Panc1 (cell line): Measurements from ENCODE around the gene MDC1. TPM values are rescaled to one million over a fixed set of nuclear protein-coding genes. Genes with fewer than 3 reads are reported as not detected.
"Not testable (repeated sequence)": the region's sequence is repeated elsewhere in the genome, so short reads cannot be mapped to it uniquely, and the experiment has no call there.

Experiments used
- ATAC-seq: fragments of 200-7000 bp; cut with Tn5 transposase; 2 replicates; pipeline ENCODE4 v1.9.1; 2020; ENCODE audit warnings: mild to moderate bottlenecking, moderate library complexity
- BruUV-seq: library from RNA; stranded (reverse); fragments of 400-500 nt; replicated peaks from 2 replicates; lab custom pipeline; 2021; lab: Mats Ljungman, UMichigan
- CTCF ChIA-PET: fragments of 300-600 bp; sonication (Branson Sonifier 250); formaldehyde crosslinking; loops from one replicate; lab custom pipeline; 2022; ENCODE audit warnings: antibody characterized with exemption; lab: Charles Lee
- POLR2A ChIA-PET: fragments of 300-600 bp; sonication (Branson Sonifier 250); formaldehyde crosslinking; loops from one replicate; lab custom pipeline; 2022; ENCODE audit warnings: antibody characterized with exemption; lab: Charles Lee
- DNase-seq: peaks from one replicate; pipeline ENCODE4 v3.0.0-alpha.2; 2010; ENCODE audit warnings: low read depth, low spot score
- H3K27ac ChIP-seq: 2 replicates; pipeline ENCODE4 v1.5.1; 2011; ENCODE audit warnings: mild to moderate bottlenecking, low read length, inconsistent platforms
- H3K27me3 ChIP-seq: fragments of 200-500 bp; sonication (Bioruptor generic); 2 replicates; pipeline ENCODE4 v1.6.0; 2014; ENCODE audit warnings: low read length, inconsistent platforms; ENCODE audit not compliant: control insufficient read depth, insufficient read depth
- H3K36me3 ChIP-seq: fragments of 200-500 bp; sonication (Bioruptor generic); 2 replicates; pipeline ENCODE4 v1.5.1; 2014; ENCODE audit warnings: inconsistent platforms, mild to moderate bottlenecking, low read length, moderate library complexity; ENCODE audit not compliant: control insufficient read depth, insufficient read depth
- H3K4me1 ChIP-seq: 2 replicates; pipeline ENCODE4 v1.5.1; 2011; ENCODE audit warnings: inconsistent platforms, mild to moderate bottlenecking, low read length, moderate library complexity; ENCODE audit not compliant: control insufficient read depth, insufficient read depth
- H3K4me3 ChIP-seq, 2 experiments: 2 replicates each; pipeline ENCODE4 v1.5.1; 2011 to 2012; ENCODE audit warnings: low read depth in 2 of 2, low read length in 2 of 2, mild to moderate bottlenecking in 2 of 2, inconsistent platforms in 1 of 2, moderate library complexity in 1 of 2
- H3K9me3 ChIP-seq: fragments of 200-500 bp; sonication (Bioruptor generic); 2 replicates; pipeline ENCODE4 v1.5.1; 2014; ENCODE audit warnings: low read depth, mild to moderate bottlenecking, inconsistent platforms, low read length, moderate library complexity; ENCODE audit not compliant: control insufficient read depth, insufficient read depth
- CTCF ChIP-seq: fragments of 450-650 bp; IDR thresholded peaks from 2 replicates; pipeline ENCODE4 v1.5.1; 2017; ENCODE audit warnings: mild to moderate bottlenecking
- POLR2AphosphoS5 ChIP-seq: IDR thresholded peaks from 2 replicates; pipeline ENCODE4 v1.6.1; 2012; ENCODE audit warnings: mild to moderate bottlenecking, low read depth, low read length, moderate library complexity
- REST ChIP-seq, 2 experiments: IDR thresholded peaks; 2 replicates each; pipeline ENCODE4 v1.6.1; 2011 to 2012; ENCODE audit warnings: low read depth in 2 of 2, control low read depth in 1 of 2, low read length in 1 of 2, mild to moderate bottlenecking in 1 of 2, moderate library complexity in 1 of 2; ENCODE audit not compliant: insufficient read depth in 1 of 2
- SIN3A ChIP-seq: IDR thresholded peaks from 2 replicates; pipeline ENCODE4 v1.6.1; 2012; ENCODE audit warnings: low read depth, mild to moderate bottlenecking, low read length, moderate library complexity, borderline replicate concordance; ENCODE audit not compliant: insufficient read depth
- TCF7L2 ChIP-seq: IDR thresholded peaks from 2 replicates; pipeline ENCODE4 v1.6.1; 2011; ENCODE audit warnings: mild to moderate bottlenecking, low read depth, low read length, inconsistent platforms
- in situ Hi-C: cut with HindIII; loops from 2 replicates; pipeline ENCODE4 v1.10.0; 2016; ENCODE audit warnings: low sequenced_read_pairs, low pct_unique_long_range_greater_than_20kb
- intact Hi-C: fragments of 100-400 bp; cut with micrococcal nuclease; formaldehyde crosslinking; loops from one replicate; pipeline ENCODE4 v1.10.0; 2022; ENCODE audit not compliant: unreplicated experiment
- total RNA-seq: library from RNA; stranded (reverse); gene quantifications from one replicate; pipeline ENCODE4 v1.2.1, GENCODE V29; 2021; ENCODE audit not compliant: unreplicated experiment

MDC1 gene
- total RNA-seq, 1 experiment from 2014 or later, result 68.6 TPM

DNA sequence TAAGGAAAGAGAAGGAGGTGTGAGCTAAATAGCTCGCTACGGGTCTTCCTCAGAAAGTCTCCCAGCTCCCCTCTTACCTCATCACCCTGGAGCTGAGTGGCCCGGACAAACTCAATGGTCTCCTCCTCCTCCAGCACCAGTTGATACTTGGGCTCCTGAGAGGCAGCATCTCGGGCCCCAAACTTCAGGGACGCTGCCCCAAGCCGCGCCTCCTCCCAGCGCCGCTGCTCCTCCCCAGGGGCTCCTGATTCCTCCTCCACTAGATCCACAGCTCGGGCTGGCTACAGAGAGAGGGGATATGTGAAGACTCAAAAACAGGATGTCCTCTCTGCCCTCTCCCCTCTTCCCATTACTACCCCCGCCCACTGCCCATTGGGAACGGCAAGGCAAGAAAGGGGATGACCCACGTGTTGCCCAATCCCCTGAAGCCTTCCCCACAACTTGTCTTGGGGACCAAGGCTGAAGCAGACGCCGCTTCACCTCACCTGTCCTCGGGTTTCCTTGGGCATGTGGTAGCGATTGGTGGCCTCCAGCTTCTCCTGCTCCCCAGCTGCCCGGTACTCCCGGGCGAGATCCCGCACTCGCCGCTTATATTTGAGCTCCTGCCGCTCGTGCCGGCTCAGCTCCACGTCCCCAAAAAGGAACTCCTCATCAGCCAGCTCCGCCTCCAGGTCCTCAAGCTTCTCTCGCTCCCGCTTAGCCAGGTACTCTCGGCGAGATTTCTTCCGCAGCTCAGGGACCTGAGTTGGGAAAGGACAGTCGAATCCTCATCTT is 51.9 kb downstream of the MDC1 start:
- H3K36me3 ChIP-seq, result peaks cover 14% of the 10 kb centered on the region
- ChIA-PET POLR2A (no interaction called here), CTCF (no interaction called here)
- H3K27ac ChIP-seq, result no peak overlapping the region
- no peaks in the 10 kb centered on the region for H3K9me3 ChIP-seq
- DNase-seq (no peak), ATAC-seq (no peak)
- BruUV-seq, result no TSS peak
- in situ Hi-C loops (no loop called here), intact Hi-C loops (no loop called here)
- H3K27me3 ChIP-seq, result no peaks in the 10 kb centered on the region
- TF ChIP-seq SIN3A (no peak), TCF7L2 (no peak), CTCF (no peak), REST (IDR thresholded peaks at IDR 0.05; ENCODE audit: insufficient read depth in 1 of 2, low read depth in 2 of 2, low read length in 1 of 2) (no peak), POLR2AphosphoS5 (no peak)
- no peaks in the 10 kb centered on the region for H3K4me1 ChIP-seq
- H3K4me3 ChIP-seq, result no peak overlapping the region

DNA sequence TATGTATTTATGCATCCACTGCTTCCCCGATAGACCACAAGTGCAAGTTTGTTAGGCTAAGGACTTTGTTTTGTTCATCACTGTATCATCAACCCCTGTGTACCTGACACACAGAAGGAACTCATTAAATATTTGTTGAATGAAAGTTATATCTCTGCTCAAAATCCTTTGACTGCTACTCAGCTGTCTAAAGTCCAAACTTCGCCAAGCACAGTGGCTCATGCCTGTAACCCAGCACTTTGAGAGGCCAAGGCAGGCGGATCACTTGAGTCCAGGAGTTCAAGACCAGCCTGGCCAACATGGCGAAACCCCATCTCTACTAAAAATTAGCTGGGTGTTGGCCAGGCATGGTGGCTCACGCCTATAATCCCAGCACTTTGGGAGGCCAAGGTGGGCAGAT is 59.2 kb downstream of the MDC1 start:
- DNase-seq, H3K4me3 ChIP-seq, H3K27me3 ChIP-seq, CTCF ChIA-PET, H3K9me3 ChIP-seq, BruUV-seq, intact Hi-C loops, H3K27ac ChIP-seq, in situ Hi-C loops, H3K36me3 ChIP-seq, H3K4me1 ChIP-seq, ATAC-seq: not testable (repeated sequence)
- POLR2A ChIA-PET, result interaction anchor here (0.6 kb wide), 1 partner anchor 389 kb away, joined by 3 read pairs; no protein-coding TSS in a partner anchor

DNA sequence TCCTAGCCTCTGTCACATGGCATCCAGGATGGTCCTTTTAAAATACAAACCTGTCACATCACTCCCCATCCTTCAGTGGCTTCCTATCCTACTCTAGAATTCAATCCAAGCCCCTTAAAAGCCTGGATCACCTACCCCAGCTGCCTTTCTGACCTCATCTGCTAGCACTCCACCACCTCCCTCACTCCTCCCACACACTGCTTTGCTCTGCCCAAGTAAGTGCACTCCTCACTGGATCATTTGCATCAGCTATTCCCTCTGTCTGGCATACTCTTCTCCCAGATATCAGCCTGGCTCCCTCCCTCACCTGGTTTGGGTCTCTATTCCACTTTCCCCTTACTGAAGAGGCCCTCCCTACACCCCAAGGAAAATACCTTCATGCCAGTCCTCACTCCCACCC is 59.6 kb downstream of the MDC1 start:
- no TSS peak for BruUV-seq
- H3K4me1 ChIP-seq, result no peaks in the 10 kb centered on the region
- DNase-seq, result no peak
- no peak overlapping the region for H3K27ac ChIP-seq
- intact Hi-C loops (no loop called here), in situ Hi-C loops (no loop called here)
- TF ChIP-seq POLR2AphosphoS5, result no peak
- no peak for TF ChIP-seq REST (IDR thresholded peaks at IDR 0.05; ENCODE audit: insufficient read depth in 1 of 2, low read depth in 2 of 2, low read length in 1 of 2)
- no peak overlapping the region for H3K4me3 ChIP-seq
- H3K27me3 ChIP-seq, result no peaks in the 10 kb centered on the region
- peaks cover 1% of the 10 kb centered on the region; the same call in 1 of the 2 replicates for H3K36me3 ChIP-seq
- no peaks in the 10 kb centered on the region for H3K9me3 ChIP-seq
- ChIA-PET CTCF (no interaction called here), POLR2A (no interaction called here)
- ATAC-seq, result no peak
